Neural crest cell (in vitro differentiated cells): ENCODE data around the gene SORCS1. TPM values are rescaled to one million over a fixed set of nuclear protein-coding genes. Genes with fewer than 3 reads are reported as not detected.

Experiments used
- DNase-seq: peaks from one replicate; pipeline ENCODE4 v3.0.0; 2021; ENCODE audit warnings: low read depth, mixed read lengths, low spot score
- H3K27ac Mint-ChIP-seq: one replicate; pipeline ENCODE4 v1.8.0; 2021; ENCODE audit warnings: mild to moderate bottlenecking, mixed read lengths; ENCODE audit not compliant: unreplicated experiment
- H3K27me3 Mint-ChIP-seq: 2 replicates; pipeline ENCODE4 v1.8.0; 2021; ENCODE audit warnings: low read depth, mild to moderate bottlenecking, mixed read lengths
- H3K36me3 Mint-ChIP-seq: 2 replicates; pipeline ENCODE4 v1.8.0; 2021; ENCODE audit warnings: low read depth, mild to moderate bottlenecking, mixed read lengths
- H3K4me1 Mint-ChIP-seq: 2 replicates; pipeline ENCODE4 v1.8.0; 2021; ENCODE audit warnings: mixed read lengths
- H3K4me3 Mint-ChIP-seq: one replicate; pipeline ENCODE4 v1.8.0; 2021; ENCODE audit warnings: mild to moderate bottlenecking, mixed read lengths
- H3K9me3 Mint-ChIP-seq: 2 replicates; pipeline ENCODE4 v1.8.0; 2021; ENCODE audit warnings: mixed read lengths
- total RNA-seq: library from RNA; stranded (reverse); gene quantifications from 2 replicates; pipeline ENCODE4 v1.2.1, GENCODE V29; 2021
- TF ChIP-seq, protein P1 (sequence below): fragments of 200-600 bp; sonication (generic); conservative IDR thresholded peaks from 2 replicates; pipeline ENCODE4 v1.5.0; 2021; ENCODE audit warnings: antibody characterized with exemption, mild to moderate bottlenecking

The SORCS1 gene
- total RNA-seq, 1 donor from 2014 or later: 8.2 TPM

DNA sequence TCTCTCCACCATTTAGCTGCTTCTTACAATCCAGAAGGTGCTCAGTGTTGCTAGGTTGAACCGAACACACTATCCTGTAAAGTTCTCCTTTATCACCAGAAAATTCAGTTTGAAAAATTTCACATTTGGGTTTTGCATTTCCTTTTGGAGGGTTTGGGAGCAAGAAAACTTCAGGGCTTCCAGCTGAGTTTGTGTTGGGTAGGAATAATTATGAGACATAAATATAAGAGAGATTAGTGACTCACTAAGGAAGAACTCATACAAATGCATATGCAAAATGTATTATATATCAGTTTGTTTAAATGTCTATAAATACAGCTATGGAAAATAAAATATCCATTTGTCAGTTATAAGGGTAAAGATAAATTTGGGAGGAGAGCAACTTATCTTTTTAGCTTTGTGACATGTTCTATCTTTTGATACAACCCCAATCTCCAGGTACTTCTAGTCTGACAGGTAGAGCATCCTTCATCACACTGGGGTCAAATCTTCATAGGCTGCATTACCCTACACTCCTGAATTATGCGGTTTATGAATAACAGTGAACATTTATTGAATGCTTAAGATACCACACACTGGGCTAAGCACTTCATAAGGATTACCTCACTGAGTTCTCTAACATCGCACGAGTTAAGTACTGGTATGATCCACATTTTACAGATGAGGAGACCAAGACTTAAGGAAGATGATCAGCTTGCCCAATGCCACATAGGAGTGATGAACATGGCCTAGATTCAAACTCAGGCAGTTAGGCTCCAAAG lies 304.4 kb downstream of the SORCS1 start:
- Mint-ChIP-seq H3K4me3 (no peak overlapping the region), H3K27me3 (no peaks in the 10 kb centered on the region), H3K27ac (no peak overlapping the region), H3K4me1 (no peaks in the 10 kb centered on the region), H3K36me3 (peaks cover 5% of the 10 kb centered on the region), H3K9me3 (peaks cover 5% of the 10 kb centered on the region)
- TF ChIP-seq, protein P1, sequence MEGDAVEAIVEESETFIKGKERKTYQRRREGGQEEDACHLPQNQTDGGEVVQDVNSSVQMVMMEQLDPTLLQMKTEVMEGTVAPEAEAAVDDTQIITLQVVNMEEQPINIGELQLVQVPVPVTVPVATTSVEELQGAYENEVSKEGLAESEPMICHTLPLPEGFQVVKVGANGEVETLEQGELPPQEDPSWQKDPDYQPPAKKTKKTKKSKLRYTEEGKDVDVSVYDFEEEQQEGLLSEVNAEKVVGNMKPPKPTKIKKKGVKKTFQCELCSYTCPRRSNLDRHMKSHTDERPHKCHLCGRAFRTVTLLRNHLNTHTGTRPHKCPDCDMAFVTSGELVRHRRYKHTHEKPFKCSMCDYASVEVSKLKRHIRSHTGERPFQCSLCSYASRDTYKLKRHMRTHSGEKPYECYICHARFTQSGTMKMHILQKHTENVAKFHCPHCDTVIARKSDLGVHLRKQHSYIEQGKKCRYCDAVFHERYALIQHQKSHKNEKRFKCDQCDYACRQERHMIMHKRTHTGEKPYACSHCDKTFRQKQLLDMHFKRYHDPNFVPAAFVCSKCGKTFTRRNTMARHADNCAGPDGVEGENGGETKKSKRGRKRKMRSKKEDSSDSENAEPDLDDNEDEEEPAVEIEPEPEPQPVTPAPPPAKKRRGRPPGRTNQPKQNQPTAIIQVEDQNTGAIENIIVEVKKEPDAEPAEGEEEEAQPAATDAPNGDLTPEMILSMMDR: no peak
- no peak for DNase-seq

DNA sequence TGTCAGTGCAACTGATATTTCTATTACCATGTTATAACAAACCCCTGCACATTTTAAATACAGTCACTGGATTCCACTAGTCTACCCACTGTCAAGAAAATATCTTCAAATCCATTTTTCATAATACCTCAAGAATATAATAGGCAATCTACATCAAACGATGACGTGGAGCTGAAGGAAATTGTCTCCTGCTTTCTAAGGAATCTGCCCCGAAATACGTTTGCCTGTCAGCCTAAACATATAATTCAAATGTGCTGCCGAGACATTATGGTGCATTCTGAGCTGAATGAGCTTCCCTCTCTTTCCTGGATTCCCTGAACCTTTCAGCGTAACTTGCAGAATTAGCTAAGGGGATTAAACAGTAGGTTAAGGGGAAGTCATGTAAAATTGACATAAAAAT lies 306.8 kb downstream of the SORCS1 start:
- TF ChIP-seq, protein P1: no peak
- H3K36me3 Mint-ChIP-seq: peaks cover 7% of the 10 kb centered on the region
- no peak overlapping the region for H3K27ac Mint-ChIP-seq
- no peaks in the 10 kb centered on the region for H3K4me1 Mint-ChIP-seq
- H3K4me3 Mint-ChIP-seq: no peak overlapping the region
- peaks cover 10% of the 10 kb centered on the region for H3K9me3 Mint-ChIP-seq
- DNase-seq: no peak
- H3K27me3 Mint-ChIP-seq: no peaks in the 10 kb centered on the region

DNA sequence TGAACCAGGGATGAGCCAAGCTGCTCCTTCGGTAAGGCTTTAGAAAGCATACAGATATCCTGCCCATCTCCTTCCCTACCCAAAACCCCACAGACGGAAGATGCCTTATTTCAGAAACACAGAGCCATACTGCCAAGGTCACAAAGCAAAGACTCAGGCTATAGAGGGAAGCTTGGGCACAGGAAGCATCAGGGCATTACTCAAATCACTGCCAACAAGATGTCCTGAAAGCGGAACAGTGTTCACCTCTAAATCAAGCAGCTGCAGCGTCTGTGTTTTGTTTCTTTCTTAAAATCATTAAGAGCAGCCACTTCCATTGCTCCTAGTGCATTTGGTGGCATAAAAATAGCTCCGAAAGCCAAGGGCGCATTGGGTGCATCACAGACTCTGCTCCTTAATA lies 307.3 kb downstream of the SORCS1 start:
- peaks cover 10% of the 10 kb centered on the region for H3K36me3 Mint-ChIP-seq
- H3K4me3 Mint-ChIP-seq: no peak overlapping the region
- no peak for DNase-seq
- TF ChIP-seq, protein P1: no peak
- H3K27me3 Mint-ChIP-seq: no peaks in the 10 kb centered on the region
- peaks cover 12% of the 10 kb centered on the region for H3K9me3 Mint-ChIP-seq
- H3K4me1 Mint-ChIP-seq: no peaks in the 10 kb centered on the region
- no peak overlapping the region for H3K27ac Mint-ChIP-seq

DNA sequence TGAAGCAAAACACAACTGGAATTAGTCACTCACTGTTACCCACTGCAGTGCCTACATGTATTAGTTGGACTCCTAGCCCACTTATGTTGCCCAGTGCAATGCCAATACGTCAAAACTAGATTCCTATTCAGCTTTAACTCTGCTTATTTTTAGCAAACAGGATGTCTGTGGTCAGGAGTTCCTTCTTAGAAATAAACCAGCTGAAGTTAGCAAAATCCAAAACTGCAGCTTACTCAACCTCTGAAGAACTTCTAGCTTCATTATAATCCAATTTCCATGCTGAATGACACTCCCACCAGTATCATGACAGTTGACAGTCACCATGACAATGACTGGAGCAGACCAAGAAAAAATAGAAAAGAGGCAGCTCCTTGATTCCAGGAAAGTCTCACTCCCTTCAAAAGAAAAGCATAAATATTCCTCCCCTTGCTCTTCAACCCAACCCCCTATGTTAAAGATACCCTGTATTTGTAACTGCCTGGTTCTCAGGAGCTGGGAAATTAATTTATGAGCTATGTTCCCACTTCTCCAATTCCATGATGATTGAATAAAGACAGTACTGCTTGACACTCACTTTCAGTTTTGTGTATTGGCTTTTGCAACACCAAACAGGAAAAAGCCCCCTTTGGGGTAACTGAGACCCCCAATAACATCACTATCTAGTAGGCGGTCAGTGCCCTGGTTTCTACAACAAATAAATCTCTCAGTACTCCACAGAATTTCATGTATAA lies 327.4 kb downstream of the SORCS1 start:
- TF ChIP-seq, protein P1: no peak
- no peak for DNase-seq
- Mint-ChIP-seq H3K4me3 (no peak overlapping the region), H3K27me3 (no peaks in the 10 kb centered on the region), H3K27ac (no peak overlapping the region), H3K4me1 (peaks cover 15% of the 10 kb centered on the region), H3K36me3 (no peaks in the 10 kb centered on the region), H3K9me3 (peaks cover 2% of the 10 kb centered on the region)

DNA sequence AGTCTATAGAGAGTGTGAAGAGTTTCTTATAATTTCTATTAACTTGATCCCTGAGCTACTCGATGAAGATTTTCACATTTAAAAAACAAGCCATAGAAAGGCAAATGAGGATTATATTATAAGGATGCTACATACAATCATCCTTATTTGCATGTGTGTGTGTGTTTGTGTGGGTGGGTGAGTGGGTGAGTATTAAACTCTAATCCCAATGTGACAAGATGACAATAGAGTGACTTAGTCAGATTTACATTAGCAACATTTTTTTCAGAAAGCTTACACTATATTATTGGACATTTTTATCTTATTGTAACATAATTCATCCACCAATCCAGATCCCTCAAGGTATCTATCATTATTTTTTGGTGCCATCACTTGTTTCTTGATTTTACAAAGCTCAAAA lies 331.7 kb downstream of the SORCS1 start:
- H3K27me3 Mint-ChIP-seq: no peaks in the 10 kb centered on the region
- peaks cover 10% of the 10 kb centered on the region for H3K4me1 Mint-ChIP-seq
- H3K4me3 Mint-ChIP-seq: no peak overlapping the region
- H3K36me3 Mint-ChIP-seq: no peaks in the 10 kb centered on the region
- H3K9me3 Mint-ChIP-seq: no peaks in the 10 kb centered on the region
- TF ChIP-seq, protein P1: no peak
- no peak for DNase-seq
- H3K27ac Mint-ChIP-seq: no peak overlapping the region
